GM19239 (cell line): ENCODE results near the gene PAN3.

Experiments used
- DNase-seq: peaks from one replicate; pipeline ENCODE4 v3.0.0; 2011; ENCODE audit warnings: low spot score; ENCODE audit not compliant: insufficient read length
- FAIRE-seq: peaks from 2 replicates; lab custom pipeline; 2011; peaks lifted over from hg19 to GRCh38; lab: Jason Lieb, UNC

Gene PAN3

DNA sequence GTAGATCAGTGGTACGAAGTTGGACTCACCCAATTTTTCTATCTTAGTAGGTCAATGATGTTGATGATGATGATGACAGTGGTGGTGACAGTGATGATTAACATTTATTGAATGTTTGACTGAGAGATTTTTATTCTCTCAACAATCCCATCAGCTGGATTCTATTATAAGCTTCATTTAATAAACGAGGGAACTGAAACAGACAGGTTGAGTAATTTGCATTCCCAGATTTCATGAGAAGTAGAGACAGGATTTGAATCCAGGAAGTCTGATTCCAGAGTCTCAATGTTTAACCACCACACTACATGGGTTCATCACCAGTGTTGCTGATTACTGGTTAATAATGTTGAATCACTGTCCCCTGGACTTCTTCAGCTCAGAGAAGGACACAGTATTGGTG lies 187.7 kb downstream of the PAN3 start:
- DNase-seq (no peak), FAIRE-seq (no peak)

GRCh38 chr13:28327373-28328270 lies 189.3 kb downstream of the PAN3 start:
- DNase-seq (no peak), FAIRE-seq (no peak)

GRCh38 chr13:28328271-28328607 lies 189.9 kb downstream of the PAN3 start:
- FAIRE-seq (no peak), DNase-seq (no peak)

DNA sequence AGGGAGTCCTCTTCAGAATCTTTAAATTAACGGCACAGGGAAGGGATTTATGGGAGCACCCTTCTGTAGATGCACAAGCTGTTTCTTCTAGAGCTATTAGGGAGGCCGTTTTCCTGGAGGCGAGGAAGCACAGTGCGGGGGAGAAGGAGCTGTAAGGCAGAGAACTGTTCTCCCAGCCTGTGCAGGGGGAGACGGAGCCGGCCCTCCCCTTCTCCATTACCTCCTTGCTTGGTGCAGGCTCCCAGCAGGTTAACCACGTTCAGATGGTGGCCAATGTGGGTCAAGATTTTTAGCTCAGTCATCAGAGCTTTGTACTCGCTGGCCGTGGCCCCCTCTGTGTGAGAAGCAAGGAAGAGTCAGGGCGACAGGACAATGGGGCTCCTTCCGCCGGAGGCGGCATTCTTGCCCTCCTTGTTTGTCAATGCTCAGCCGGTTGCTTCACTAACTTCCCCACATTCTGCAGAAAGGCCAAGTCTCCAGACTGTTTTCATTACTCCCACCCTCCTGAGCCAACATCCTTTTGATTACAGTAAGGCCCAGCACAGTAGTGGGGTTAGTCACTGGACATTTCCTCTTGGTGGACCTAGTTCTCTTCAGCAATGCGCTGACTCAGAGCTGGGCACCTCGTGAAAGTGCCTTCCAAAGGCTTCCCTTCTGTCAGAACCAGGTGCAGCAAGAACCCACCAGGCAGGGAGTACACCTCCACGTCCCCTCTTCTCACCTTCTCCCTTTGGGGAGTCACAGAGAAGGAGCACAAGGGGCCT lies 191.2 kb downstream of the PAN3 start:
- DNase-seq (no peak), FAIRE-seq (no peak)

GRCh38 chr13:28333204-28333881 lies 195.0 kb downstream of the PAN3 start:
- DNase-seq (no peak), FAIRE-seq (no peak)

DNA sequence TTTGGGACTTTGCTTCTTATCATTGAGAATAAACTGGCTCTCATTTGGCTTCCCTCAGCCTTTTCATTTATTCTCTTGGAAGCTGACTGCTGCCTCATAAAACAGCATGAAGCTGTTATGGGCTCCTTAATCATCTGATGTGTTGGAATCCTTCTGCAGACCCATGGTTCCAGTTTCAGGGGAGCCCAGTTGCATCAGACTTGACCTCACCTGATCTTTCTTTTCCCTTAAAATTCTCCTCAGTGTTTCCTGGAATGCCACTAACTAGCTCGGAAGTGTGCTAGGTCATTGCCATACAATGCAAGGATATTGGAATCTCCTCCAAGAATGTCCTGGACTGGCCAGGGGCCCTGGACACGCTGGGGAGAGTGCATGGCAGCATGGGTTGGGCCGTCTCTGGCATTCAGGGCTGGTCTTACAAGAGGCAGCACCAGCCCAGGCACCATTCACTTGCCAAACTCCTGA lies 197.9 kb downstream of the PAN3 start:
- DNase-seq (no peak), FAIRE-seq (no peak)

DNA sequence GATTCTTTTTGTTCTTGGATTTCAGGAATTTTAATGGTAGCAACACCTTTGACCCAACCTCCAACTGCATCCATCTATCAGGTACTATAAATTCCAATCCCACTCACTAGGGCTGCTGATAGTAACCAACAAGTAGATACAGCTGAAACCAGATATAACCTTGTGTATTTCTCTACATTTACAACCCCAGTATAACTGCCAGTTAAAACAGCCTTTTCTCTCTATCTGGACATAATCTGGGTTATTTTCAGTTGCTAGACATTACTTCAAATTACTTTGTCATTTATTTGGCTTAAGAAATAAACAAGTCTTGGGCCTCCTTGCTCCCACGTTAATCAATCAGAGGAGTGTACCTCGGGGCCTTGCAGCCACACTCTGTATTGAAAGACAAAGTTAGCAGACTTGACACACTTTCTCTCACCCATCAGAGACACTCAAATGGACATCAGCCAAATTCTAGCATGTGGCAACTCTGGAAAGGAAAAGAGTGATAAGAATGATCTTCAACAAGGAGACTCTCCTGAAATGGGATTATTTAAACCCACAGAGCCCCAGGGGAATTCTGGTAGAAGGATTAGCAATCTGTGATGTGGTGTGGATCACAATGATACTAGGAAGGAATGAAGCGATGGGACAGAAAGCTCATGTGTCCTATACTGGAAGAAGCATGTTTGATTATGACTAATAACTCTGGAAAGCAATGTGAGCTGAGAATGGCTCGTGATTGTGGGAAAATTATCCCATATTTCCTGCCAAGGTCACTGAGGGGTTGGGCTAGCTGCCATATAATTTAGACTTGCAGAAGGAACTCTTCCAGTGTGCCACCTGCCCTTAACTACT lies 199.0 kb downstream of the PAN3 start:
- DNase-seq: no peak
- no peak for FAIRE-seq

DNA sequence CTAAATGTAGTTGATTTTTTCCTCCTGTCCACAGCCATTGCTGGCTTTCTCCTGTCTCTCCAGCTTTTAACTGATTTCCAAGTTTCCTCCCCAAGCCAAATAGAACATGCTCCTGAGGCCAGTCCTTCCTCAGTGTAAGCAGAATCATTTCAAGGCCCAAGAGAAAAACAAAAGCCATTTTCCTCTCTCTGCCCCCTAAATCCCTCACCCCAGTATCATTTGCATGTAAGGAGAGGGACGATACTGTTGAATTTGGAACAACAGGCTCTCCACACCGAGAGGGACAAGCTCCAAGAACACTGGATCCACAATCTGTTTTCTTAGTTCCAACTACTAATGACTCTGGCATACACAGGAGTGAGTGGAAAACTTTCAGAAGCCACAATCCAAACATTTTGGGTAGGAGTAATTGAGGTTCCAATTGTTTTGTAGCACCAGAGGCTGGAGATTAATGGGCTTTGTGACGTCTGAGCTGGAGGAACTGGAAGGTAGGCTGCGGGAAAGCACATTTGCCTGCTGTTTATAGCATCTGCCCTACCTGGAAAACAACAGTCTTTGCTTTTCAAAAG lies 199.7 kb downstream of the PAN3 start:
- FAIRE-seq: no peak
- no peak for DNase-seq

GRCh38 chr13:28338742-28339141 lies 200.4 kb downstream of the PAN3 start:
- FAIRE-seq: no peak
- DNase-seq: no peak

DNA sequence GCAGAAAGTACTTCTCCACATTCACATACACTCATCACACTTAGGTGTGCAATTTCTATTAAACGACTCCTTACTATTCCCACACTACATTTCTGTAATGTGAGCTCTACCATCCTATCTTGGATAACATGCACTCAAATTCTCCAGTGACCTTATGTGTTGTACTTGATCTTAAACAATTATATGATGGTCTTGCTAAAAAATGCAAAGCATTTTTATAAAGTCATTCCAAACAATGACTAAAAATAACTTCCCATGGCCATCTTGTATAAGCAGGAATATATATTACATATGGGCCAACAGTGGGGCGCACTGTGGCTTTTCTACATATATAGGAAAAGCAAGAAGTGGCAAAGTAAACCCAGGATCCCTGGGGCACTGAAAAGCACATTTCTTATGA lies 201.1 kb downstream of the PAN3 start:
- FAIRE-seq (no peak), DNase-seq (no peak)

- FAIRE-seq: no peak
These were observed 202.0 kb downstream of the PAN3 start for GRCh38 chr13:28340272-28340793.

DNA sequence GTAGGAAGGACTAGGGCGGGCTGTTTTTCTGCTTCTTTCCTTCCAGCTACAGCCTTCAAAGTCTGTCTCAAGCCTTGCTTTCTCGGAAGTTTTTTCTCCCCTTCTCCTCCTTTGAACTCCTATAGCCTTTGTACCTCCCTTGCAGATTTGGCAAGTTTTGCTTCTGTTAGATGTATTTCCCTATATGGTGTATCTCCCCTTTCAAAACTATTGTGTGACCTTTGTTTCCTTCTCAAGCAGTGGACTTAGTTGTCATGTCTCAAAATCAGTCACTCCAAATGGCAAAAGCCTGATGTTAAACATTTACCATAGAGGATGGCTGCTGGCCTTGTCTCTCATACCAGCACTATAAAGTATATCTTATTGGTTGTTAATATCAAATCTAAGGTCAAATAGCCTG lies 203.9 kb downstream of the PAN3 start:
- DNase-seq (no peak), FAIRE-seq (no peak)

More at GRCh38 chr13:28340272-28340793, 202.0 kb downstream of the PAN3 start:
- no peak for DNase-seq

- DNase-seq (no peak), FAIRE-seq (no peak)
These were observed 205.8 kb downstream of the PAN3 start for GRCh38 chr13:28344163-28344562.
